Measurements from ENCODE around the gene RAB8A.
A peak's percentile ranks its signal among the peaks of the same experiment; 100 is the strongest.
"Not testable (repeated sequence)": the region's sequence is repeated elsewhere in the genome, so short reads cannot be mapped to it uniquely, and the experiment has no call there.

RAB8A gene

DNA sequence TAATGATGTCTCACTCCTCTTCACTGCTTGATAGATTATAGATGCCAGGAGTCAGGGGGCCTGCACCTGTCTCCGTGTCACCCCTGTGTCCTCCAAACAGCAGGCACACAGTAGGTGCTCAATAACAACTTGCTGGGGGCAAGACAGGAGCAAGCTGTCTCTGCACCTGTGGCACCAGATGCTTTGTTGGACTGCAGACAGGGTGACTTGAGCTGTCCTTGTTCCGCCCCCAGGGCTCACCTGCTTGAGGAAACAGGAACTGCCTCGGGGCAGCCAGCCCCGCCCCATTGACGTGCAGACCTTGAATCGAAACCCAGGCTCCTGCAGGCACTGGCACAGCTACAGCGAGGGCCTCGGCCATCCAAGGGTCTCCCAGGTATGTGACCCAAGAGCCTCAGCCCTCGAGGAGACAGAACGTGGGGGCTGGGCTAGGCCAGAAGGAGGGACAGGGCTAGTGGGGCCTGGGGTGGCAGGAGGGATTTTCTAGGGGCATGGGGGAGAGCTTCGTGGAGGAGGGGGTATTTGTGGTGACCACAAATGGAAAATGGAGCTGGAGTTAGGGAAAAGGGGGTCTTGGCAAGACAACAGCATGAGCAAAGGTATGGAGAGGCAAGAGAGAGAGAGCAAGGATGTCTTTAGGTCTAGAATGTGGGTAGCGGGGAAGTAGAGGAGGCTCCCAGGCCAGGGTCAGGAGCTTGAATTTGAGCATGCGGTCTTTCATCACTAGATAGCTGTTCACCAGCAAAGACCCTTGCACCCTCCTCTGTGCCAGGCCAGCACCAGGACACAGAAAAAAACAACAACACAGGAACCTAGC, 31.9 kb downstream of the RAB8A start, which contains the start of gene HSH2D:
Gene HSH2D, plus strand, starts transcription at position 287 of the 817 bp plus-strand sequence. CDS start 5,066 bp downstream, outside the sequence.
- DNase-seq = peak; percentile 74 to 79

DNA sequence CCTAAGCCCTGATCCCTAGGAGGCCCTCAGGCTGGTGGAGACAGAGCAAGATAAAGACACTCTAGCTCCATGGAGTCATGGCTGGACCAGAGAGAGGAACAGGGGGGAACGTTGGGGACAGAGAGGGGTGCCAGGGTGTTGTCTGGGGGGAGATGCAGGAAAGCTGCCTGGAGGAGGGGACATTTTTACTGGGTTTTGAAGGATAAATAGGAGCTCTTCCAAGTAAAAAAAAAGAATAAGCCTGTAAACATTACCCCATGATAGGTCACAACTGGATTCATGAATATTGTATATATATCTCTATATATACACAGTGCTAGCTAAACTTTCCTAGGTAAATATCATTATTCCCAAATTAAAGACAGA, 32.5 kb downstream of the RAB8A start:
- DNase-seq = no peak

DNA sequence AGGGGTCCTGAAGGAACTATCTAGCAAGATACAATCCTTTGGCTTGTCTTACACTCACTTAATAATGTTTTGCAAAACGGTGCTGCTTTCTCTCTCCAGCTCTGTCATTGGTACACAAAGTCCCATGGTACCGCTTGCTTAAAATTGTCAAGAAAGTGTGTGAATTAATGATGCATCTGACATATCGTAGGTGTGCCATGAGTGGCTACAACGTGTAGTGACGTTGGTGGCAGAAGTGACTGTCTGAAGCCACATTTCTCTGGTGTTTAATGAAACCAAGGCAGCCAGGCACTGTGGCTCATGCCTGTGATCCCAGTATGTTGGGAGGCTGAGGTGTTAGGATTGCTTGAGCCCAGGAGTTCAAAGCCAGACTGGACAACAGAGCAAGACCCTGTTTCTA, 34.4 kb downstream of the RAB8A start:
- DNase-seq = no peak

DNA sequence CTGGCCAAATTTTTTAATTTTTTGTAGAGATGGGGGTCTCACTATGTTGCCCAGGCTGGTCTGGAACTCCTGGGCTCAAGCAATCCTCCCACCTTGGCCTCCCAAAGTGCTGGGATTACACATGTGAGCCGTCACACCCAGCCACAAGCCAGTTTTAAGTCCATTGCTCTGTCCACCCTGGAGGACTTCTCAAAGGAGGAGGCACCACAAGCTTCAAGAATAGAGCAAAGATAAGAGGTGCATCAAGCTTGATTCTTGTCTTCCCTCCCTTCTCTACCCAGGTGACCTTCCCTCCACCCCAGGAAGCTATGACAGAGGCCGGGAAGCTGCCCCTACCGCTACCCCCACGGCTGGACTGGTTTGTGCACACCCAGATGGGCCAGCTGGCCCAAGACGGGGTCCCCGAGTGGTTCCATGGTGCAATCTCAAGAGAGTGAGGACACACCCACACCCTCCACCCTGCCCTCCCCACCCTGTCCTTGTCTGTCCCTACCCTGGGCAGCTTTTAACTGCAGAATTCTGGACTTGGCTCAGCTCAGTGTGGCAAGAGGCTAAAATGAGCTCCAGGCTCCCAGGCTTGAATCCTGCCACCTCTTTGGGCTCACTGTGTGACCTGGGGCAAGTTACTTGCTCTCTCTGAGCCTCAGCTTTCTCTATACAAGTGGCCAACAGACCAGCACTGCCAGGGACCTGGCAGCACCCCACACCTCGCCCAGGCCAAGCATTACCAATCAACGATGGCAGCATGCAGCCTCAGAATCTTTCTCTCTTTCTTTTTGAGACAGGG, 36.9 kb downstream of the RAB8A start:
- no peak for DNase-seq

DNA sequence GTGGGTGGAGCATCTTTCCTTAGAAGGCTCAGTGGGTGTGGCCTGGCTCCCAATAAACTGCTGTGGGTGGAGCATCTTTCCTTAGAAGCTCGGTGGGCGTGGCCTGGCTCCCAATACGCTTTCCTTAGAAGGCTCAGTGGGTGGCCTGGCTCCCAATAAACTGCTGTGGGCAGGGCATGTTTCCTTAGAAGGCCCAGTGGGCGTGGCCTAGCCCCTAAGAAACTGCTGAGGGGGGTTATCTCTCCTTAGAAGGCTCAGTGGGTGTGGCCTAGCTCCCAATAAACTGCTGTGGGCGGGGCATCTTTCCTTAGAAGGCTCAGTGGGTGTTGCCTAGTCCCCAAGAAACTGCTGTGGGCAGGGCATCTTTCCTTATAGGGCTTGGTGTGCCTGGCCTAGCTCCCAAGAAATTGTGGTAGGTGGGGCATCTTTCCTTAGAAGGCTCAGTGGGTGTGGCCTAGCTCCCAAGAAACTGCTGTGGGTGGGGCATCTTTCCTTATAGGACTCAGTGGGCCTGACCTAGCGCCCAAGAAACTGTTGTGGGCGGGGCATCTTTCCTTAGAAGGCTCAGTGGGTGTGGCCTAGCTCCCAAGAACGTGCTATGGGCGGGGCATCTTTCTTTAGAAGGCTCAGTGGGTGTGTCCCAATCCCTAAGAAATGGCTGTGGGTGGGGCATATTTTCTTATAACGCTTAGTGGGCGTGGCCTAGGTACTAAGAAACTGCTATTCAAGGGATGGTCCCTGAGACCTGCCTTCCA, 42.1 kb downstream of the RAB8A start:
- DNase-seq = no peak

DNA sequence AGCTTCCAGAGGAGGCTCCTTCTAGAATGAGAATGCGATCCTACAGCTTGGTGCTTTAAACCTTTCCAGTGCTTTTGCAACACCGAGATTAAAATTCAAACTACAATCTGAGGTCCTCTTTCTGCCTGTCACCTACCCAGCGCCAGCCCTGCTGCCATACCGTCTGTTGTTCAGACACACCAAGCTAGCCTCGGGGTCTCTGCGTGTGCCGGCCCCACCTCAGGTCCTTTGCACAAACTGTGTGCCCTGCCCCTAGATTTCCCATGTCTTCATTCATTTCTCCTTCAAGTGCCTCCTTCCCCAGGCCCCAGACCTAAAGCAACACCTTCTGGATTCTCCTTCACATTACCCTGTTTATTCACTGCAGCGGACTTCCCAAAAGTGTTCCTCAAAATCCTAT, 42.9 kb downstream of the RAB8A start:
- no peak for DNase-seq

DNA sequence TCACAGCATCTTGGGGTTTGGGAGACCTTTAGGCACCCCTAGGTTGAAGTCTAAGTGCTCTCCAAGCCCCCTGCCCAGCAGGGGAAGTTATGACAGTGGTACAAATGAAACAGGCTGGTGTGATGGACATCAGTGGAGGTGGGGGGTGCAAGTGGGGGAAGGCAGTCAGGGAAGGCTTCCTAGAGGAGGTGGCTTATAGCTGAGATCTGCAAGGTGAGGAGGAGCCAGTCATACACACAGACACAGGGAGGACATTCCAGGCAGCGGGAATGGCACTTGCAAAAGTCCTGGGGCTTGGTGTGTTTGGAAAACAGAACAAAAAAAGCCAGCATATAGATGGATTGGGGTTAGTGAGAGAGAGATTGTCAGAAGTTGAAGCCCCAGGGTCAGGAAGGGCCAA, 43.4 kb downstream of the RAB8A start:
- DNase-seq = no peak

DNA sequence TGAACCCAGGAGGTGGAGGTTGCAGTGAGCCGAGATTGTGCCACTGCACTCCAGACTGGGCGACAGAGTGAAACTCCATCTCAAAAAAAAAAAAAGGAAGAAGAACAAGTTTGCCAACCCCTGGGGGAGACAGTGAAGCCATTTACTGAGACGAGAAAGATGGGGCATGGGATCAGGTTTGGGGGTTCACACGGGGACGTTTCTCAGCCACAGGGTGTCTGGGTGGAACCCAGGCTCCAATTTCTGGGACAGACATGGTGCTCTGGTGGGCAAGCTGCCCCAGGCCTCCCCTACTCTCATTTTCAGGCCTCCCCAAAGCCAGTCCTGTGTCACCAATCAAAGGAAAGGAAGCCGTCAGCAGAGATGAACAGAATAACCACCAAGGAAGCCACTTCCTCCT, 45.2 kb downstream of the RAB8A start:
- no peak for DNase-seq

DNA sequence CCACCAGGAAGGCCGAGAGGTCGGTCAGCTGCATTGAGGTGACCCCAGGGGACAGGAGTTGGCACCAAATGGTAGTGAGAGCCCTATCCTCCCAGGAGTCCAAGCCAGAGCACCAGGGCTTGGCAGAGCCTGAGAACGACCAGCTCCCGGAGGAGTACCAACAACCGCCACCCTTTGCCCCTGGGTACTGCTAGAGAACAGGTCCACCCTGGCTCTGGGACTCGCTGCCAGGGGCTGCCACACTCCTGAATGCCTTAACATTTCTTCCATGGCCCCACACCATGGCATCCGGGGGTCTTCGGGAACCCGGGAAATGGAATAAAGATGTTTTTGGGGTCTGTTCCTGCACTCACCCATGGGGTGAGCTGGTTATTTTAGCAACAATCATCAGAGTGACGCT, 45.9 kb downstream of the RAB8A start:
- DNase-seq = no peak

DNA sequence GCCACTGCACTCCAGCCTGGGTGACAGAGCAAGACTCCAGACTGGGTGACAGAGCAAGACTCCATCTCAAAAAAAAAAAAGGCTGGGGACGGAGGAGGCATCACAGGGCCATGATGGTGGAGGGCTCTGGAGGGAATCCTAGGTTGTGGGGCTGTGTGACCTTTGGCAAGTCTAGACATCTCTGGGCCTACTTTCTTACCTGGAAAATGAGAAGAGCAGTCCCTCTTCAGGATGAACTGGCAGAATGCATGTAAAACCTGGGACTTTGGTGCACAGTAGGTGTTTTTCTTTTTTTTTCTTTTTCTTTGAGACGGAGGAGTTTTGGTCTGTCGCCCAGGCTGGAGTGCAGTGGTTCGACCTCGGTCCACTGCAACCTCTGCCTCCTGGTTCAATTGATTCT, 48.0 kb downstream of the RAB8A start:
- DNase-seq = no peak

DNA sequence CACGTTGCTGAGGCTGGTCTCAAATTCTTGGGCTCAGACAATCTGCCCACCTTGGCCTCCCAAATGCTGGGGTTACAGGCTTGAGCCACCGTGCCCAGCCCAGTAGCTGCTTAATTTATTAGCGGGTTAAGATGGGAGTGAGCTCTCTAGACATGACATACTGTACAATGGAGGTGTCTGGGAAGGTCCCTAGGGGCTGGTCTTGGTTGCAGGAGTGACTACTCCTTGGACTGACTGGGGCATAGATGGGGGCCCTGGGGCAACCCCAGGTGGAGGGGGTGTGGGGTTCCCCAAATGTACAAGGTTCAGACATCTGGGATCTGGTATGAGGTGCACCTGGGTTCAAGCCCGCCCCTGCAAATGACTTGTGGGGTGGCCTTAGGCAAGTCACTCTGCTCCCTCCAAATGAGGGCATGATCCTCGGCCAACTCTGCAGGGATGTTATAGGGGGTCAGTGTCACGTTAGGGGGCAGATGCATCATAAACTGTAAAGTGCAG, 48.8 kb downstream of the RAB8A start:
- peak in 1 of 2 donors; percentile 22 for DNase-seq

DNA sequence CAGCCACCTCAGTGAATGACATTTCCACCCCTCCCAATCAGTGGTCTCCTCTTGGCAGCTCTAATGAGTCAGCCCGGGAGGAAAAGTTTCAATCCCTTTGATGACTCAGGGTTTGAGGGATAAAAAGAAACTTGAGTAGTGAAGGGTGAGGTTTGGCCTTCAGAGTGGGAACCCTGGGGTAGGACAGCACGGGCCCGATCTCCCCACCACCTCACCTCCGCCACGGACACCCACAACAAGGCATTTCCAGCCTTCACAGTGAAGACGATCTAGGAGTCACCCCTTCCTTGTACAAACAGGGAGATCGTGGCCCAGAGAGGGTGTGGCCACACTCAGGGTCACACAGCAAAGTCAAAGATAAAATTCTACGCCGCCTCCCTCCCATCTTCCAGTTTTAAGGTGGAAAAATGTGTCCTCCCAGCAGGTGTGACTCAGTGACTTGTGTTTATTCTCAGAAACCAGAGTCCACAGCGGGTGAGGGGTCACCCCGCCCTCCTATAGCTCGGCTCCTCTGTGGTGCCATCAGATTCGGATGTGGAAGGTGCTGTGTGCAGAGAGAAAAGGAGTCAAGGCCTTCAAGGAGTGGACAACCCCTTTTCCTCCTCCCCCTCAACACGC, 49.4 kb downstream of the RAB8A start:
- DNase-seq = peak; percentile 42 to 63

DNA sequence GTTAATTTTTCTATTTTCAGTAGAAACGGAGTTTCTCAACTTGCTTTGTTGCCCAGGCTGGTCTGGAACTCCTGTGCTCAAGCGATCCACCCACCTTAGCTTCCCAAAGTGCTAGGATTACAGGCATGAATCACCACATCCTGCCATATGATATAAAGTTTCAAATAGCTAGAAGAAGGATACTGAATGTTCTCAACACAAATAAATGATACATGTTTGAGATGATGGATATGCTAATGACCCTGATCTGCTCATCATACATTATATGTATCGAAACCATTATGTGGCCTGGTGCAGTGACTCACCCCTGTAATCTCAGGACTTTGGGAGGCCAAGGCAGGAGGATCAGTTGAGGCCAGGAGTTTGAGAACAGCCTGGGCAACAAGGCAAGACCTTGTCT, 50.2 kb downstream of the RAB8A start:
- DNase-seq = peak in 1 of 2 donors; percentile 40

DNA sequence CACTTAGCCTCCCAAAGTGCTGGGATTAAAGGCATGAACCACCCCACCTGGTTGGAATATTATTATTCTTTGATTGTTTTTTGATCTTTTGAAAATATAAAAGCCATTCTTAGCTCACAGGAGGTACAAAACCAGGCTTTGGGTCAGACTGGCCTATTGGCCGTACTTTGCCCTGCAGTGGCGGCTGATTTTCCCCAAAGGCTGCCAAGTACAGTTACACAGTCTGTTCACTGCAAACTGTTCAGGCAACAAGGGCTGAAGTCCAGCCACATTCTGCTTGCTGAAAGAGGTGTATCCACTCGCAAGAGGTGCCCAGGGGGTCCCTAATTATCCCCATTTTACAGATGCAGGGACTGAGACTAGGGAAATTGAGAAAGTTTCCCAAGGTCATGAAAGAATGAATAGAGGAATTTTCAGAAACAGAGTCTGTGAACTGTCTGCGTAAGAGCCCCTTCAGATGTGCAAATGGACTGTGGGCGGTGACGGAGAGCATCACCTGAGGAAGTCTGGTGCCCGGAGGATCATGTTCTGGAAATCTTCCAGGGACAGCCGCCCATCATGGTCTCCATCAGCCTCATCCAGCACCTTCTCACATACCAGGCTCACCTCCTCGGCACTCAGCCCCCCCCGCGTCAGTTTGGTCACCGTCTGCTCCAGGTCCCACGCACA, 52.7 kb downstream of the RAB8A start:
- no peak for DNase-seq

DNA sequence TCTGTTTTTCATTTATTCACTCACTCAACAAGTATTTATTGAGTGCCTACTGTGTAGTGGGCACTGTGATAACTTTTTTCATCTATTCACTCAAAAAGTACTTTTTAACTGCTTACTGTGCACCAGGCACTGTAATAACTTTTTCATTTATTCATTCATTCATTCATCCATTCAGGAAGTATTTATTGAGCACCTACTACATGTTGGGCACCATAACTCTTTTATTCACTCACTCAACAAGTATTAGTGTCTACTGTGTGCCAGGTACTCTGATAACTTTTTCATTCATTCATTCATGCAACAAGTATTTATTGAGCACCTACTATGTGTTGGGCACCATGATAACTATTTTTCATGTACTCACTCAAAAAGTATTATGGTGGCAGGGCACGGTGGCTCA, 54.7 kb downstream of the RAB8A start:
- no peak for DNase-seq

DNA sequence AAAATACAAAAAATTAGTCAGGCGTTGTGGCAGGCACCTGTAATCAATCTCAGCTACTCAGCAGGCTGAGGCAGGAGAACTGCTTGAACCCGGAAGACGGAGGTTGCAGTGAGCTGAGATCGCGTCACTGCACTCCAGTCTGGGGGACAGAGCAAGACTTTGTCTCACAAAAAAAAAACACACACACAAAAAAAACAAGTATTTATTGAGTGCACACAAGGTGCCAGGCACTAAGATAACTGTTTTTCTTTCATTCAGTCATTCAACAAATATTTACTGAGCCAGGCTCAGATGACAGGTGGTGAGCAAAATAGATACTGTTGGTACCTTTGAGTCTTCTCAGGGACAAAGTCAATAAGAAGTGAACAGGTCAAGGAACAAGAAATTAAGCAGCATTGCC, 55.4 kb downstream of the RAB8A start:
- DNase-seq = no peak

DNA sequence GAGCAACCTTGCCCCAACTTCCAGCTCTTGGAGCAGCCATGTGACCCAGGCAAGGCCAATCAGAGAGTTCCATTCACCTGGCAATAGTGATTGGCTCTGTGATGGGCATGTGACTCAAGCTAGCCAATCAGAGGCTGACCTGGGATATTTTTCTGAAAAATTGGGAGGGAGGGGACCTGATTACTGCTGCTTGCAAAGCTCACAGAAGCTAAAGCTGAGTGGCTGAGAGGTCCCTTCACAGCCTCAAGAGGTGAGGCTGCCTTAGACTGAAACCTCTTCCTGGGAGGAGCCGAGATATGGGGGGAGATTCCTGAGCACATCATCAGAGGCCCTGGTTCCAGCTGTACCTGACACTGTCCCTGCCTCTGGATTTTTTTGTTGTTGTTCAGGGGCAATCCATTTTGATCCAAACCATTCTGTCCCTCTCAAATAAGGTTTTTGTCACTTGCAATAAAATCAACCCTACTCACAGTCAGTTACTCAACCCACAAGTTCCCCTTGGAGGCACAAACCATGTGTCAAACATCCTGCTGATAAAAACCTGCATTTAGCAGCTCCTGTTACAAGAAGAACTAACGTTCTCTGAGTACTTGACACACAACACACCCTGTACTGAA, 56.9 kb downstream of the RAB8A start:
- DNase-seq = no peak

DNA sequence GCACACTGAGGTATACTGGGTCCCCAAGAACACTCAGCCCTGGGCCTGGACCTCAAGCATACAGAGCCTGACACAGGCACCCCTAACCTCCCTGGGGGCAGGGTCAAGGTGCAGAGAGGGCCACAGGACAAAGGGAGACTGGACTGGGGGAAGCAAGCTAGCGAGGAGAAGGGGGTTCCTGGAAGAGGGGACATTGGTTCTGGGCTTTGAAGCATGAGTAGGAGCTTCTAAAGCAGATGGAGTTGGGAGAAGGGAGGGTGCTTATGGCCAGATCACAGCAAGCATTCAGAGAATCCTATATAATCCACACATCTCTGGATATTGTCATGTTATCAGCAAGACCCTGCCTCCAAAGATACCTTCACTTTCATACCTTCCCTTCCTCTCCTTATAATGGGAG, 58.4 kb downstream of the RAB8A start:
- no peak for DNase-seq

DNA sequence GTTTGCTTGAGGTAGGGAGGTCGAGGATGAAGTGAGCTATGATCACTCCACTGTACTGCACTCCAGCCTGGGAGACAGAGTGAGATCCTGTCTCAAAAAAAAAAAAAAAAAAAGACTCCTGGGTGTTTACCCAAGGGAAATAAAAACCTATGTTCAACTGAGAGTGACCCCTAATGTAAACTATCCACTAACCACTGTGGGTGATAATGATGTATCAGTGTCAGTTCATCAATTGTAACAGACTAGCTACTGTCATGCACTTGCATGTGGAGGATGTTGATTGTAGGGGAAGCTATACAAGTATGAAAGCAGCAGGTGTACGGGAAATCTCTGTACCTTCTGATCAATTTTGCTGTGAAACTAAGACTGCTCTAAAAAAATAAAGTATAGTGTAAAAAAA, 64.3 kb downstream of the RAB8A start:
- DNase-seq = no peak

DNA sequence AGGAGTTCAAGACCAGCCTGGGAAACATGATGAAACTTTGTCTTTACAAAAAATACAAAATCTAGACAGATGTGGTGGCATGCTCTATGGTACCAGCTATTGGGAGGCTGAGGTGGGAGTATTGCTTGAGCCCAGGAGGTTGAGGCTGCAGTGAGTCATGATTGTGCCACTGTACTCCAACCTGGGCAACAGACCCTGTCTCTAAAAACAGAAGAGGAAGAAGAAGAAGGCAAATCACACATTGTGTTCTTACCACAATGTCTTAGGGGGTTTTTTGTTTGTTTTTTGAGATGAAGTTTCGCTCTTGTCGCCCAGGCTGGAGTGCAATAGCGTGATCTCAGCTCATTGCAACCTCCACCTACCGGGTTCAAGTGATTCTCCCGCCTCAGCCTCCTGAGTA, 67.2 kb downstream of the RAB8A start:
- DNase-seq = not testable (repeated sequence)

DNA sequence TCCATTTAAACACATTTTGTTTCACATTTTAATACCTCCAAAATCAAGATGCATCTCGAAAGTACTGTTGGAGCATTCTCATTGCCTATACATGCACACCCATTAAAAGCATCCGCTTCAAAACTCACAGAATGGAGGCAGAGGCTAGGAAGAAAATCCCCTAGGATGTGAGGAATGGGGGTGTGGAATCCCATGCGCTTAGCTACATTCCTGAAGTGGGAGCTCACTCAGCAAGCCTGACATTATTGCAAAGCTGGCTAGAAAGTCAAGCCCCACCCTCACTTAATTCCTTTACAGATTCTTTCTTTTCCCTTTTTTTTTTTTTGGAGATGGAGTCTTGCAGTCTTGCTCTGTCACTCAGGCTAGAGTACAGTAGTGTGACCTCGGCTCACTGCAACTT, 68.9 kb downstream of the RAB8A start:
- DNase-seq = no peak
